ENCODE measurements around the gene ROR1.

ROR1 gene

GRCh38 chr1:63887809-63888208, 114.0 kb downstream of the ROR1 start:
- no peak overlapping the region for H2AFZ ChIP-seq (ENCODE audit: low read length)
- H3K4me3 ChIP-seq (ENCODE audit: low read length), result no peak overlapping the region
- no peaks in the 10 kb centered on the region for H3K4me1 ChIP-seq (ENCODE audit: low read length)
- no peaks in the 10 kb centered on the region for H4K20me1 ChIP-seq (ENCODE audit: insufficient read depth, low read length)
- no peaks in the 10 kb centered on the region for H3F3A ChIP-seq (ENCODE audit: insufficient read depth, low read length)
- no peak overlapping the region for H3K27ac ChIP-seq (ENCODE audit: low read length)
- H3K36me3 ChIP-seq (replicated peaks; ENCODE audit: insufficient read depth, low read length), result no peaks in the 10 kb centered on the region
- H3K9me3 ChIP-seq (replicated peaks; ENCODE audit: insufficient read depth, low read length), result no peaks in the 10 kb centered on the region
- H3K9me2 ChIP-seq (replicated peaks; ENCODE audit: insufficient read depth, low read length), result no peaks in the 10 kb centered on the region
- DNase-seq, result no peak
- no peak for TF ChIP-seq CTCF (IDR thresholded peaks at IDR 0.05; ENCODE audit: low read length)
- TF ChIP-seq EZH2phosphoT487 (IDR thresholded peaks at IDR 0.05; ENCODE audit: low read length), result no peak
- no peak for TF ChIP-seq EZH2 (optimal IDR thresholded peaks at IDR 0.05; ENCODE audit: low read depth, low read length)
- no peak overlapping the region for H3K9ac ChIP-seq (ENCODE audit: low read length)
- no peaks in the 10 kb centered on the region for H3K79me2 ChIP-seq (ENCODE audit: low read length)
- no peaks in the 10 kb centered on the region for H3K27me3 ChIP-seq (replicated peaks; ENCODE audit: insufficient read depth, low read length)
- H3K4me2 ChIP-seq (ENCODE audit: low read depth, low read length), result no peak overlapping the region

- H3K4me3 ChIP-seq (ENCODE audit: low read length), result no peak overlapping the region
- H2AFZ ChIP-seq (ENCODE audit: low read length), result no peak overlapping the region
- DNase-seq, result no peak
- no peaks in the 10 kb centered on the region for H3K9me2 ChIP-seq (replicated peaks; ENCODE audit: insufficient read depth, low read length)
- TF ChIP-seq CTCF (IDR thresholded peaks at IDR 0.05; ENCODE audit: low read length) (no peak), EZH2 (optimal IDR thresholded peaks at IDR 0.05; ENCODE audit: low read depth, low read length) (no peak), EZH2phosphoT487 (IDR thresholded peaks at IDR 0.05; ENCODE audit: low read length) (no peak)
- H3K4me2 ChIP-seq (ENCODE audit: low read depth, low read length), result no peak overlapping the region
- no peak overlapping the region for H3K27ac ChIP-seq (ENCODE audit: low read length)
- H3K36me3 ChIP-seq (replicated peaks; ENCODE audit: insufficient read depth, low read length), result no peaks in the 10 kb centered on the region
- H3F3A ChIP-seq (ENCODE audit: insufficient read depth, low read length), result no peaks in the 10 kb centered on the region
- H3K27me3 ChIP-seq (replicated peaks; ENCODE audit: insufficient read depth, low read length), result no peaks in the 10 kb centered on the region
- H3K79me2 ChIP-seq (ENCODE audit: low read length), result no peaks in the 10 kb centered on the region
- H3K9ac ChIP-seq (ENCODE audit: low read length), result no peak overlapping the region
- no peaks in the 10 kb centered on the region for H4K20me1 ChIP-seq (ENCODE audit: insufficient read depth, low read length)
- no peaks in the 10 kb centered on the region for H3K4me1 ChIP-seq (ENCODE audit: low read length)
- H3K9me3 ChIP-seq (replicated peaks; ENCODE audit: insufficient read depth, low read length), result no peaks in the 10 kb centered on the region
Observed at GRCh38 chr1:63888984-63889383, 115.2 kb downstream of the ROR1 start.

GRCh38 chr1:63890468-63890867, 116.7 kb downstream of the ROR1 start:
- H3K4me3 ChIP-seq (ENCODE audit: low read length), result no peak overlapping the region
- H3K4me1 ChIP-seq (ENCODE audit: low read length), result no peaks in the 10 kb centered on the region
- no peaks in the 10 kb centered on the region for H3K79me2 ChIP-seq (ENCODE audit: low read length)

More at GRCh38 chr1:63890468-63890867, 116.7 kb downstream of the ROR1 start:
- Histone ChIP-seq H3K9me2 (replicated peaks; ENCODE audit: insufficient read depth, low read length) (no peaks in the 10 kb centered on the region), H3K9ac (ENCODE audit: low read length) (no peak overlapping the region), H3K4me2 (ENCODE audit: low read depth, low read length) (no peak overlapping the region), H3F3A (ENCODE audit: insufficient read depth, low read length) (no peaks in the 10 kb centered on the region), H3K36me3 (replicated peaks; ENCODE audit: insufficient read depth, low read length) (no peaks in the 10 kb centered on the region), H2AFZ (ENCODE audit: low read length) (no peak overlapping the region), H3K27ac (ENCODE audit: low read length) (no peak overlapping the region), H4K20me1 (ENCODE audit: insufficient read depth, low read length) (no peaks in the 10 kb centered on the region), H3K27me3 (replicated peaks; ENCODE audit: insufficient read depth, low read length) (no peaks in the 10 kb centered on the region), H3K9me3 (replicated peaks; ENCODE audit: insufficient read depth, low read length) (no peaks in the 10 kb centered on the region)
- DNase-seq, result no peak
- TF ChIP-seq EZH2phosphoT487 (IDR thresholded peaks at IDR 0.05; ENCODE audit: low read length) (no peak), CTCF (IDR thresholded peaks at IDR 0.05; ENCODE audit: low read length) (no peak), EZH2 (optimal IDR thresholded peaks at IDR 0.05; ENCODE audit: low read depth, low read length) (no peak)
